HCT116 (cell line): Measurements from ENCODE around the gene CRADD. TPM values are rescaled to one million over a fixed set of nuclear protein-coding genes. Genes with fewer than 3 reads are reported as not detected.
"Not testable (repeated sequence)": the region's sequence is repeated elsewhere in the genome, so short reads cannot be mapped to it uniquely, and the experiment has no call there.

Experiments
- ATAC-seq: fragments of 200-7000 bp; cut with Tn5 transposase; 2 replicates; pipeline ENCODE4 v1.9.1; 2020; ENCODE audit warnings: mild to moderate bottlenecking, moderate library complexity
- BruUV-seq: library from RNA; stranded (reverse); fragments of 400-500 nt; replicated peaks from 2 replicates; lab custom pipeline; 2021; lab: Mats Ljungman, UMichigan
- CTCF ChIA-PET: fragments of 300-600 bp; sonication (Branson Sonifier 250); formaldehyde crosslinking; loops from one replicate; lab custom pipeline; 2021; ENCODE audit warnings: antibody characterized with exemption; lab: Charles Lee
- POLR2A ChIA-PET: fragments of 300-600, 350-600 bp; sonication (Branson Sonifier 250); formaldehyde crosslinking; loops from one replicate; lab custom pipeline; 2021; ENCODE audit warnings: antibody characterized with exemption; lab: Charles Lee
- RAD21 ChIA-PET, 2 experiments: fragments of 300-600 bp; sonication (Branson Sonifier 250); formaldehyde crosslinking; loops; one replicate each; lab custom pipeline; 2023; ENCODE audit warnings: low total read pairs in 2 of 2; ENCODE audit not compliant: uncharacterized antibody in 2 of 2, unreplicated experiment in 2 of 2, low non-redundant PET in 1 of 2; lab: Charles Lee
- DNase-seq: peaks from one replicate; pipeline ENCODE4 v3.0.0-alpha.2; 2010; ENCODE audit warnings: low read depth, low spot score
- H2AFZ ChIP-seq: fragments of 200-600 bp; shearing (Covaris generic), sonication (generic); 2 replicates; pipeline ENCODE4 v1.6.1; 2017; ENCODE audit warnings: low read depth, mixed run types, mixed read lengths, antibody characterized with exemption, low read length; ENCODE audit not compliant: poor library complexity, severe bottlenecking
- H3K27ac ChIP-seq: 2 replicates; pipeline ENCODE4 v1.5.1; 2012; ENCODE audit warnings: low read depth, low read length
- H3K27me3 ChIP-seq: fragments of 200-600 bp; sonication (generic); 2 replicates; pipeline ENCODE4 v1.6.1; 2016; ENCODE audit warnings: mixed run types, low read length, mixed read lengths; ENCODE audit not compliant: insufficient read depth
- H3K36me3 ChIP-seq, 2 experiments: fragments of 200-500 bp in 1 of 2; fragments of 200-600 bp in 1 of 2; sonication (Bioruptor generic) in 1 of 2; sonication (generic) in 1 of 2; 2 replicates each; pipeline versions ENCODE4 v1.5.1 to v1.6.1; 2014 to 2016; ENCODE audit warnings: low read length in 2 of 2, inconsistent platforms in 1 of 2, mixed read lengths in 1 of 2, mixed run types in 1 of 2; ENCODE audit not compliant: insufficient read depth in 2 of 2, control insufficient read depth in 1 of 2
- H3K4me1 ChIP-seq, 2 experiments: fragments of 200-600 bp in 1 of 2; sonication (generic) in 1 of 2; 2 replicates each; pipeline versions ENCODE4 v1.5.1 to v1.6.1; 2012 to 2017; ENCODE audit warnings: low read length in 2 of 2, inconsistent platforms in 1 of 2, mild to moderate bottlenecking in 1 of 2, mixed read lengths in 1 of 2, mixed run types in 1 of 2, moderate library complexity in 1 of 2; ENCODE audit not compliant: insufficient read depth in 2 of 2, control insufficient read depth in 1 of 2
- H3K4me2 ChIP-seq: fragments of 200-600 bp; sonication (generic); 2 replicates; pipeline ENCODE4 v1.6.1; 2017; ENCODE audit warnings: mixed run types, low read length, mixed read lengths
- H3K4me3 ChIP-seq, 2 experiments: fragments of 200-600 bp in 1 of 2; sonication (generic) in 1 of 2; replicated peaks in 1 of 2; 2 replicates each; pipeline ENCODE4 v1.5.1; 2011 to 2016; ENCODE audit warnings: low read length in 2 of 2, control low read depth in 1 of 2, low read depth in 1 of 2, mild to moderate bottlenecking in 1 of 2, mixed read lengths in 1 of 2, mixed run types in 1 of 2
- H3K79me2 ChIP-seq: fragments of 200-600 bp; sonication (generic); 2 replicates; pipeline ENCODE4 v1.6.1; 2017; ENCODE audit warnings: mild to moderate bottlenecking, mixed run types, low read length, moderate library complexity, mixed read lengths; ENCODE audit not compliant: insufficient read depth
- H3K9ac ChIP-seq: fragments of 200-600 bp; sonication (generic); 2 replicates; pipeline ENCODE4 v1.6.1; 2016; ENCODE audit warnings: low read length, mixed read lengths
- H3K9me2 ChIP-seq: fragments of 200-600 bp; sonication (generic), shearing (Covaris generic); 2 replicates; pipeline ENCODE4 v1.6.1; 2017; ENCODE audit warnings: mixed run types, mild to moderate bottlenecking, moderate library complexity; ENCODE audit not compliant: insufficient read depth
- H3K9me3 ChIP-seq, 2 experiments: fragments of 200-500 bp in 1 of 2; fragments of 200-600 bp in 1 of 2; sonication (Bioruptor generic) in 1 of 2; sonication (generic) in 1 of 2; 2 replicates each; pipeline ENCODE4 v1.6.1; 2014 to 2017; ENCODE audit warnings: low read length in 2 of 2, mixed read lengths in 2 of 2, inconsistent platforms in 1 of 2, low read depth in 1 of 2, mild to moderate bottlenecking in 1 of 2, mixed run types in 1 of 2, moderate library complexity in 1 of 2; ENCODE audit not compliant: control insufficient read depth in 1 of 2, insufficient read depth in 1 of 2
- H4K20me1 ChIP-seq: fragments of 200-600 bp; sonication (generic), shearing (Covaris generic); 2 replicates; pipeline ENCODE4 v1.6.1; 2017; ENCODE audit warnings: mixed run types, mild to moderate bottlenecking, moderate library complexity; ENCODE audit not compliant: insufficient read depth
- ATF3 ChIP-seq: IDR thresholded peaks from 2 replicates; pipeline ENCODE4 v1.6.1; 2012
- CBX3 ChIP-seq: IDR thresholded peaks from 2 replicates; pipeline ENCODE4 v1.6.1; 2012; ENCODE audit warnings: low read depth
- CTCF ChIP-seq, 3 experiments: fragments of 200-600 bp in 1 of 3; sonication (generic) in 1 of 3; IDR thresholded peaks in 2 of 3; conservative IDR thresholded peaks in 1 of 3; 2 replicates each; pipeline ENCODE4 v1.5.1; 2012 to 2017; ENCODE audit warnings: low read depth in 2 of 3, low read length in 2 of 3, antibody characterized with exemption in 1 of 3, borderline replicate concordance in 1 of 3, control low read depth in 1 of 3, mild to moderate bottlenecking in 1 of 3, mixed read lengths in 1 of 3, mixed run types in 1 of 3, moderate library complexity in 1 of 3; ENCODE audit not compliant: insufficient read depth in 1 of 3
- EGR1 ChIP-seq: IDR thresholded peaks from 2 replicates; pipeline ENCODE4 v1.6.1; 2012; ENCODE audit warnings: low read depth
- EZH2phosphoT487 ChIP-seq: fragments of 200-600 bp; IDR thresholded peaks from 2 replicates; pipeline ENCODE4 v1.6.1; 2018; ENCODE audit warnings: antibody characterized with exemption, borderline replicate concordance
- JUND ChIP-seq: IDR thresholded peaks from 2 replicates; pipeline ENCODE4 v1.6.1; 2012
- MAX ChIP-seq: IDR thresholded peaks from 2 replicates; pipeline ENCODE4 v1.6.1; 2012
- POLR2A ChIP-seq: IDR thresholded peaks from 2 replicates; pipeline ENCODE4 v1.7.0; 2011; ENCODE audit warnings: borderline replicate concordance; ENCODE audit not compliant: insufficient read depth, insufficient read length; ENCODE audit errors: extremely low read depth
- POLR2AphosphoS5 ChIP-seq: IDR thresholded peaks from 2 replicates; pipeline ENCODE4 v1.6.1; 2011; ENCODE audit warnings: mild to moderate bottlenecking, low read depth, low read length, moderate library complexity
- SIN3A ChIP-seq: IDR thresholded peaks from 2 replicates; pipeline ENCODE4 v1.6.1; 2012; ENCODE audit warnings: low read depth
- SRF ChIP-seq: IDR thresholded peaks from 2 replicates; pipeline ENCODE4 v1.6.1; 2012; ENCODE audit warnings: low read depth
- YY1 ChIP-seq: IDR thresholded peaks from 2 replicates; pipeline ENCODE4 v1.6.1; 2011; ENCODE audit warnings: low read length, low read depth, moderate library complexity, mild to moderate bottlenecking; ENCODE audit not compliant: insufficient replicate concordance; ENCODE audit errors: extremely low read depth
- ZBTB33 ChIP-seq: IDR thresholded peaks from 2 replicates; pipeline ENCODE4 v1.6.1; 2011; ENCODE audit warnings: mild to moderate bottlenecking, low read length, moderate library complexity; ENCODE audit not compliant: insufficient replicate concordance; ENCODE audit errors: extremely low read depth
- ZFX ChIP-seq: fragments of 450-650 bp; IDR thresholded peaks from 2 replicates; pipeline ENCODE4 v1.6.1; 2017
- intact Hi-C: fragments of 100-400 bp; cut with micrococcal nuclease; formaldehyde crosslinking; loops from 2 replicates; pipeline ENCODE4 v1.10.0; 2022
- total RNA-seq: library from RNA; stranded (reverse); gene quantifications from one replicate; pipeline ENCODE4 v1.2.1, GENCODE V29; 2021; ENCODE audit not compliant: unreplicated experiment

CRADD gene
- total RNA-seq, 1 experiment from 2014 or later = 12.2 TPM

GRCh38 chr12:93870020-93870795 lies 193.0 kb downstream of the CRADD start:
- Histone ChIP-seq H3K27me3 (no peaks in the 10 kb centered on the region), H4K20me1 (no peaks in the 10 kb centered on the region), H3K36me3 (no peaks in the 10 kb centered on the region)
- RAD21 ChIA-PET = no interaction called here
- intact Hi-C loops = no loop called here
- no peak for ATAC-seq
- no peak for TF ChIP-seq SIN3A
- TF ChIP-seq CBX3 = no peak
- no peak for TF ChIP-seq POLR2AphosphoS5
- TF ChIP-seq EGR1 = no peak
- no peak for TF ChIP-seq ATF3
- no peak for TF ChIP-seq JUND
- no peak for TF ChIP-seq EZH2phosphoT487
- TF ChIP-seq CTCF (IDR thresholded peaks at IDR 0.05 in 2 of 3, conservative IDR thresholded peaks at IDR 0.05 in 1 of 3; ENCODE audit: borderline replicate concordance in 1 of 3, insufficient read depth in 1 of 3, low read depth in 2 of 3, low read length in 2 of 3) = no peak
- no peak for TF ChIP-seq SRF
- no peak for TF ChIP-seq ZBTB33
- TF ChIP-seq ZFX = no peak
- TF ChIP-seq YY1 = no peak
- no peak for TF ChIP-seq MAX
- no peak for TF ChIP-seq POLR2A
- TF ChIP-seq, all 23 proteins: peak for 0
- H3K9ac ChIP-seq = no peak overlapping the region
- H3K9me2 ChIP-seq = no peaks in the 10 kb centered on the region
- POLR2A ChIA-PET = no interaction called here
- no peaks in the 10 kb centered on the region for H3K4me1 ChIP-seq
- CTCF ChIA-PET = no interaction called here
- H3K79me2 ChIP-seq = no peaks in the 10 kb centered on the region
- peaks cover 9 to 10% of the 10 kb centered on the region in 2 experiments; a peak in 2 of 4 replicates for H3K9me3 ChIP-seq
- H2AFZ ChIP-seq = no peak overlapping the region
- H3K27ac ChIP-seq = no peak overlapping the region
- no peak for DNase-seq
- no peak overlapping the region for H3K4me2 ChIP-seq
- no peak overlapping the region for H3K4me3 ChIP-seq
- BruUV-seq = no TSS peak

- H3K4me3 ChIP-seq, H3K9me3 ChIP-seq, H3K4me1 ChIP-seq, H3K9ac ChIP-seq, H4K20me1 ChIP-seq, ATAC-seq, H3K9me2 ChIP-seq, RAD21 ChIA-PET, H3K27me3 ChIP-seq, intact Hi-C loops, BruUV-seq, H2AFZ ChIP-seq, H3K79me2 ChIP-seq, H3K4me2 ChIP-seq, H3K36me3 ChIP-seq, POLR2A ChIA-PET, H3K27ac ChIP-seq, DNase-seq, CTCF ChIA-PET: not testable (repeated sequence)
Observed at GRCh38 chr12:93871566-93871965, 194.4 kb downstream of the CRADD start.
